GM19099 (cell line): ENCODE data around the gene TESK2.
A peak's percentile ranks its signal among the peaks of the same experiment; 100 is the strongest.

Experiments used
- POLR2A ChIP-seq: IDR thresholded peaks from 3 replicates; pipeline ENCODE4 v1.6.1; 2011; ENCODE audit warnings: low read depth; ENCODE audit not compliant: insufficient read length; ENCODE audit errors: extremely low read depth

The TESK2 gene

GRCh38 chr1:45490626-45491486, at the start of gene TESK2:
TSS of gene TESK2 (minus strand) at chr1:45491163. CDS start at chr1:45457785, 33,378 bp downstream.
- peak; percentile 86 for TF ChIP-seq POLR2A

DNA sequence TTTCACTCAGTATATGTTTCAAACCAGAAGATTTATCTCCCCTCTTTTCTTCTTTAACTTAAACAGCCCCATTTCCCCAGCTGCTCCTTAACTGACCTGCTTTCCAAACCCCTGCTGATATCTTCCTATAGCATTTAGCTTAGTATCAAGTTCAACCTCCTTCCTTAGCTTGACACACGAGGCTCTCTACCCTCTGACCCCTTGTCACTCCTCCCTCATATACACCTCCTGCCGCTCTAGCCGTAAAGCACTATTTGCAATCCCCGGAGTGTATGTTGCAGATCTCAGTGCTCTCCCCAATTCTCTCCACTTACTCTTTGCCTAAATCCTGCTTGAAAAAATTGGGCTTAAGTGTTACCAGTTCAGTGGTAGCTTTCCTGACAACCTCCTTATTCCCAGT, 45.9 kb upstream of the TESK2 start:
- no peak for TF ChIP-seq POLR2A

- no peak for TF ChIP-seq POLR2A
Observed at GRCh38 chr1:45535988-45536766, 45.2 kb upstream of the TESK2 start.

- no peak for TF ChIP-seq POLR2A
Observed at GRCh38 chr1:45531873-45532272, 40.9 kb upstream of the TESK2 start.

DNA sequence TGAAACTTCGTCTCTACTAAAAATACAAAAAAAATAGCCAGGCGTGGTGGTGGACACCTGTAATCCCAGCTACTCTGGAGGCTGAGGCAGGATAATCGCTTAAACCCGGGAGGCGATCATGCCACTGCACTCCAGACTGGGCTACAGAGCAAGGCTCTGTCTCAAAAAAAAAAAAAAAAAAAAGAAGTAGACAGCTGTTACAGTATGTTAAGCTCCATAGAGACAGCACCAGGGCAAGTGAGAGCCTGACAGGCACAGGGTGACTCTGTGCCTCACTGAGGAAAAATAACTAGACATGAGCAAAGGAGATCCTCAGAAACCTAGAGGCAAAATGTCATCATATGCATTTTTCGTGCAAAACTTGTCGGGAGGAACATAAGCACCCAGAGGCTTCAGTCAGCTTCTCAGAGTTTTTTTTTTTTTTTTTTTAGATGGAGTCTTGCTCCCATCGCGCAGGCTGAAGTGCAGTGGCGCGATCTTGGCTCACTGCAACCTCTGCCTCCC, 39.7 kb upstream of the TESK2 start:
- TF ChIP-seq POLR2A: no peak

GRCh38 chr1:45526135-45526644, 35.2 kb upstream of the TESK2 start:
- no peak for TF ChIP-seq POLR2A

DNA sequence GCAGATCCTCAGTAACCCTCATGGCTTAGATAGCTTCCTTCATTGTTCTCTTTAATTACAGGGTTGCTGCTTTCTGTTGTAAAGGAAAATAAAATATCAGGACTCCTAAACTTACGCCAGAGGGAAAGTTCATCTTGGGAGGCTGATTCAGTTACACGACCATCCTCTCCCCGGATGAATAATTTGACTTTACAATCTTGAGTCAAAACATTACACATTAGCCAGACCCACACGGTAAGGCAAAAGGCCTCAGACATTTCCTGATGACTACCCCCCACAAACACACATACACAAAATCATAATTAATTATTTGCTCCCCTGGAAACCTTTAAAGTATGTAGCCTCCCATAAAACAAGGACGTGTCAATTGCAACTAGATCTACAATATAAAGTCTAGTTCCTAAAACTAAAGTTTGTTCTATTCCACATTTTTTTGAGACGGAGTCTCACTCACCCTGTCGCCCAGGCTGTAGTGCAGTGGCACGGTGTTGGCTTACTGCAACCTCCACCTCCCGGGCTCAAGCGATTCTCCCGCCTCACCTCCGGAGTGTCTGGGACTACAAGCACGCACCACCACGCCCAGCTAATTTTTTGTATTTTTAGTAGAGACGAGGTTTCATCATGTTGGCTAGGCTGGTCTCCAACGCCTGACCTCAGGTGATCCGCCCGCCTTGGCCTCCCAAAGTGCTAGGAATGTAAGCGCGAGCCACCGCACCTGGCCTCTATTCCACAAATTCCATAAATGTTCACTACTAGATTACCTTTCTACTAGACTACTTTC, 31.6 kb upstream of the TESK2 start:
- TF ChIP-seq POLR2A: no peak

GRCh38 chr1:45521413-45522323, 30.7 kb upstream of the TESK2 start, which contains the start of gene PRDX1:
TSS of gene PRDX1 (minus strand) at chr1:45521884. CDS start at chr1:45519043, 2,841 bp downstream.
- peak; percentile 100 for TF ChIP-seq POLR2A

GRCh38 chr1:45518910-45519309, 27.9 kb upstream of the TESK2 start:
- TF ChIP-seq POLR2A: no peak

DNA sequence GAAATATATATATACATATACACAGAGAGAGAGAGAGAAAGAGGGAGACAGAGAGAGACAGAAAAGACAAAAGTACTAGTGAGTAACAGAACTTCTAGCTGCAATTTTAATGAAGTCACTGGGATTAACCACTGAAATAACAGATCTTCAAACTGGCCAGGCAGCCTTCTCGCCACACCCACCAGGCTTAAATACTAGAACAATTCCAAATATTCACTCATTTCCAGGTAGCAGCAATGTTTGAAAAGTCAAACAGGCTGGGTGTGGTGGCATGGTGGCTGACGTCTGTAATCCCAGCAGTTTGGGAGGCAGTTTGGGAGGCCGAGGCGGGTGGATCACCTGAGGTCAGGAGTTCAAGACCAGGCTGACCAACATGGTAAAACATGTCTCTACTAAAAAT, 25.5 kb upstream of the TESK2 start:
- no peak for TF ChIP-seq POLR2A

GRCh38 chr1:45516036-45516435, 25.1 kb upstream of the TESK2 start:
- TF ChIP-seq POLR2A: no peak

DNA sequence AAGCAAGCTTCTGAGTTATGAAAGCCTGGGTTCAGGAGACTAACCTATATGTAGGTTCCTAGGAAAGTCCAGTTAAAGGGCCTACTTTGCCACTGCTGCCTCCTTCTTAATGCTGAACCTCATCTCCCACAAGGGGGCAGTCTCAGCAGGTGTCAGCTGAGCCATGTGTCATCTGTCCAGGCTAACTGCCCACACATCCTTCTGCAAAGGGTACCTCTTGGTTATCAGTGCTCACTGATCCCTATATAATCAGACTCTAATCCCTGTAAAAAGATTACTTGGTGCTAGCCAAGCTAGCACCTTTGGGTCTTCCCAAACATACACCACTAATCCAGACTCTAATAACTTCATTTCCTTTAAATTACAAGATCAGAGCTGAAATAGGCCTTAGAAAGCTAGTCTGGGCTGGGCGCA, 21.7 kb upstream of the TESK2 start:
- no peak for TF ChIP-seq POLR2A

- TF ChIP-seq POLR2A: no peak
Observed at GRCh38 chr1:45510972-45511527, 20.1 kb upstream of the TESK2 start.
